Activated T-helper 1 cell treated with anti-CD3 and anti-CD28 coated beads, Interleukin-2, amount 50 U/mL, for 16 hours (primary cell): ENCODE measurements around the gene TGFBR3.
"Not testable (repeated sequence)": the region's sequence is repeated elsewhere in the genome, so short reads cannot be mapped to it uniquely, and the experiment has no call there.

Experiments
- DNase-seq, 2 donors: peaks; one replicate each; pipeline ENCODE4 v3.0.0-alpha.2; 2020; ENCODE audit warnings: low read depth in 1 of 2, low spot score in 1 of 2

Gene TGFBR3

GRCh38 chr1:91697861-91698260 lies 188.1 kb downstream of the TGFBR3 start:
- no peak for DNase-seq

- no peak for DNase-seq
Measured at GRCh38 chr1:91697416-91697815, 188.5 kb downstream of the TGFBR3 start.

- no peak for DNase-seq
Measured at GRCh38 chr1:91696321-91696720, 189.6 kb downstream of the TGFBR3 start.

GRCh38 chr1:91693557-91693956 lies 192.4 kb downstream of the TGFBR3 start:
- DNase-seq, result no peak

- DNase-seq, result no peak
Measured at GRCh38 chr1:91691525-91691924, 194.4 kb downstream of the TGFBR3 start.

- no peak for DNase-seq
Measured at GRCh38 chr1:91689641-91690481, 196.1 kb downstream of the TGFBR3 start.

- DNase-seq, result no peak
Measured at GRCh38 chr1:91687452-91687851, 198.5 kb downstream of the TGFBR3 start.

- DNase-seq, result no peak
Measured at GRCh38 chr1:91685994-91686393, 200.0 kb downstream of the TGFBR3 start.

GRCh38 chr1:91684481-91685196 lies 201.3 kb downstream of the TGFBR3 start:
- DNase-seq, result no peak

GRCh38 chr1:91683598-91683951 lies 202.4 kb downstream of the TGFBR3 start:
- no peak for DNase-seq

- DNase-seq, result no peak
Measured at GRCh38 chr1:91682882-91683597, 202.9 kb downstream of the TGFBR3 start.

GRCh38 chr1:91680556-91681155 lies 205.3 kb downstream of the TGFBR3 start:
- DNase-seq, result no peak

GRCh38 chr1:91679446-91679845 lies 206.5 kb downstream of the TGFBR3 start:
- no peak for DNase-seq

- DNase-seq, result no peak
Measured at GRCh38 chr1:91676030-91676429, 209.9 kb downstream of the TGFBR3 start.

GRCh38 chr1:91674107-91674506 lies 211.8 kb downstream of the TGFBR3 start:
- no peak for DNase-seq

- no peak for DNase-seq
Measured at GRCh38 chr1:91673613-91674012, 212.3 kb downstream of the TGFBR3 start.

- DNase-seq, result no peak
Measured at GRCh38 chr1:91672601-91673161, 213.3 kb downstream of the TGFBR3 start.

GRCh38 chr1:91670781-91671180 lies 215.2 kb downstream of the TGFBR3 start:
- DNase-seq, result no peak

- DNase-seq, result no peak
Measured at GRCh38 chr1:91669584-91670350, 216.2 kb downstream of the TGFBR3 start.

GRCh38 chr1:91666651-91667050 lies 219.3 kb downstream of the TGFBR3 start:
- not testable (repeated sequence) for DNase-seq
